ENCODE measurements around the gene ZDHHC14.

ZDHHC14 gene

GRCh38 chr6:157479464-157480303, 98.7 kb downstream of the ZDHHC14 start:
- DNase-seq (ENCODE audit: low read depth in 1 of 2, low spot score in 1 of 2) = peak in 1 of 2 experiments; percentile 18
- Histone ChIP-seq H3K27ac (replicated peaks) (no peak overlapping the region), H3K4me3 (replicated peaks; ENCODE audit: insufficient read depth, low read length) (no peak overlapping the region), H3K27me3 (ENCODE audit: insufficient read depth, poor library complexity, severe bottlenecking) (no peaks in the 10 kb centered on the region)
- peak; percentile 27; the same call in 1 of the 2 replicates for TF ChIP-seq SPI1 (IDR thresholded peaks at IDR 0.05; ENCODE audit: borderline replicate concordance, low read depth)
- no peak for TF ChIP-seq CTCF (IDR thresholded peaks at IDR 0.05; ENCODE audit: insufficient read depth, low read length)

GRCh38 chr6:157481189-157481864, 100.3 kb downstream of the ZDHHC14 start:
- Histone ChIP-seq H3K4me3 (replicated peaks; ENCODE audit: insufficient read depth, low read length) (no peak overlapping the region), H3K27me3 (ENCODE audit: insufficient read depth, poor library complexity, severe bottlenecking) (no peaks in the 10 kb centered on the region), H3K27ac (replicated peaks) (no peak overlapping the region)
- TF ChIP-seq POLR2AphosphoS5 (IDR thresholded peaks at IDR 0.05; ENCODE audit: low read depth) (no peak), SPI1 (IDR thresholded peaks at IDR 0.05; ENCODE audit: borderline replicate concordance, low read depth) (no peak), CTCF (IDR thresholded peaks at IDR 0.05; ENCODE audit: insufficient read depth, low read length) (no peak), GABPA (IDR thresholded peaks at IDR 0.05; ENCODE audit: low read depth) (no peak), REST (IDR thresholded peaks at IDR 0.05; ENCODE audit: insufficient replicate concordance, low read depth) (no peak)
- no peak for DNase-seq (ENCODE audit: low read depth in 1 of 2, low spot score in 1 of 2)

GRCh38 chr6:157481865-157482249, 100.9 kb downstream of the ZDHHC14 start:
- Histone ChIP-seq H3K4me3 (replicated peaks; ENCODE audit: insufficient read depth, low read length) (no peak overlapping the region), H3K27me3 (ENCODE audit: insufficient read depth, poor library complexity, severe bottlenecking) (no peaks in the 10 kb centered on the region), H3K27ac (replicated peaks) (no peak overlapping the region)
- TF ChIP-seq SPI1 (IDR thresholded peaks at IDR 0.05; ENCODE audit: borderline replicate concordance, low read depth) (no peak), POLR2AphosphoS5 (IDR thresholded peaks at IDR 0.05; ENCODE audit: low read depth) (no peak), CTCF (IDR thresholded peaks at IDR 0.05; ENCODE audit: insufficient read depth, low read length) (no peak), GABPA (IDR thresholded peaks at IDR 0.05; ENCODE audit: low read depth) (no peak), REST (IDR thresholded peaks at IDR 0.05; ENCODE audit: insufficient replicate concordance, low read depth) (no peak)
- no peak for DNase-seq (ENCODE audit: low read depth in 1 of 2, low spot score in 1 of 2)
